MCF 10A (cell line): ENCODE results near the gene DUXA. TPM values are rescaled to one million over a fixed set of nuclear protein-coding genes. Genes with fewer than 3 reads are reported as not detected.
"Not testable (repeated sequence)": the region's sequence is repeated elsewhere in the genome, so short reads cannot be mapped to it uniquely, and the experiment has no call there.

Source experiments
- BruUV-seq: library from RNA; stranded (reverse); fragments of 400-500 nt; replicated peaks from 2 replicates; lab custom pipeline; 2021; lab: Mats Ljungman, UMichigan
- CTCF ChIA-PET: fragments of 300-600 bp; sonication (Branson Sonifier 250); formaldehyde crosslinking; extraction: SDS; loops from one replicate; lab custom pipeline; 2021; ENCODE audit warnings: antibody characterized with exemption, inconsistent platforms; lab: Yijun Ruan, JAX
- POLR2A ChIA-PET: fragments of 300-600, 350-650 bp; sonication (Branson Sonifier 250); formaldehyde crosslinking; extraction: SDS; loops from one replicate; lab custom pipeline; 2020; ENCODE audit warnings: antibody characterized with exemption, inconsistent platforms; lab: Yijun Ruan, JAX
- DNase-seq: peaks from one replicate; pipeline ENCODE4 v3.0.0-alpha.2; 2018; ENCODE audit not compliant: unreplicated experiment
- H3K27ac Mint-ChIP-seq: one replicate; pipeline ENCODE4 v1.8.0; 2022; ENCODE audit warnings: mild to moderate bottlenecking, low read depth, mixed read lengths; ENCODE audit not compliant: unreplicated experiment
- H3K27me3 Mint-ChIP-seq: one replicate; pipeline ENCODE4 v1.8.0; 2022; ENCODE audit warnings: mixed read lengths; ENCODE audit not compliant: insufficient read depth, unreplicated experiment
- H3K36me3 Mint-ChIP-seq: one replicate; pipeline ENCODE4 v1.8.0; 2022; ENCODE audit warnings: mild to moderate bottlenecking, moderate library complexity, mixed read lengths; ENCODE audit not compliant: insufficient read depth, unreplicated experiment
- H3K4me1 Mint-ChIP-seq: one replicate; pipeline ENCODE4 v1.8.0; 2022; ENCODE audit warnings: mixed read lengths; ENCODE audit not compliant: insufficient read depth, unreplicated experiment
- H3K4me3 Mint-ChIP-seq: one replicate; pipeline ENCODE4 v1.8.0; 2022; ENCODE audit warnings: mild to moderate bottlenecking, moderate library complexity, mixed read lengths; ENCODE audit not compliant: unreplicated experiment
- H3K9me3 Mint-ChIP-seq: one replicate; pipeline ENCODE4 v1.8.0; 2022; ENCODE audit warnings: mixed read lengths; ENCODE audit not compliant: unreplicated experiment
- intact Hi-C: fragments of 100-400 bp; cut with micrococcal nuclease; formaldehyde crosslinking; loops from 2 replicates; pipeline ENCODE4 v1.14.1; 2022
- total RNA-seq: library from RNA; stranded (reverse); gene quantifications from 2 replicates; pipeline ENCODE4 v1.2.3, GENCODE V29; 2022
- TF ChIP-seq, protein P1 (sequence below): fragments of 200-600 bp; IDR thresholded peaks from one replicate; pipeline ENCODE4 v1.8.0; 2022; ENCODE audit warnings: antibody characterized with exemption, mild to moderate bottlenecking; ENCODE audit not compliant: unreplicated experiment

The DUXA gene
- total RNA-seq, 1 experiment from 2014 or later: not detected

DNA sequence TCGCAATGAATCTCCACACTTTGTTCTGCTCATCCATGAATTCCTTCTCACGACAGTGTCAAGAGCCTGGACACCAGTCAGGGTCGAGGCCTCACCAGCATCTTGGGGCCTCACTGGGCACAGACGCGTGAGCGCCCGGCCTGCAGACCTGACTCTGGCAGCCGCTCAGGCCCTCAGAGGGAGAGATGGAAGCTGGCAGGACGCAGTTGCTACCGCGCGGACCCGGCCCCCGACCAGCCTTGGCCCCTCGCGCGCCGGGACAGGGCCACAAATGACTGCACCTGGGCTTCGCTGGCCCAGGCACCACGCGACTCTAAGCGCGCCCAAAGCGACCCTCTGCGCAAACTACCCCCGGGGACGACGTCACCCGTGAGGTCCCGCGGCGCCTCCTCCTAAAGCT, 48.4 kb downstream of the DUXA start:
- BruUV-seq: no TSS peak
- Mint-ChIP-seq H3K27me3 (no peaks in the 10 kb centered on the region), H3K27ac (no peak overlapping the region), H3K9me3 (peaks cover 20% of the 10 kb centered on the region), H3K36me3 (no peaks in the 10 kb centered on the region), H3K4me3 (no peak overlapping the region), H3K4me1 (no peaks in the 10 kb centered on the region)
- ChIA-PET CTCF (interaction anchor here (1.1 kb wide), 1 partner anchor 20 kb away, joined by 4 read pairs; no protein-coding TSS in a partner anchor), POLR2A (interaction anchor here (1.1 kb wide), 1 partner anchor 12 kb away, joined by 4 read pairs; no protein-coding TSS in a partner anchor)
- TF ChIP-seq, protein P1, sequence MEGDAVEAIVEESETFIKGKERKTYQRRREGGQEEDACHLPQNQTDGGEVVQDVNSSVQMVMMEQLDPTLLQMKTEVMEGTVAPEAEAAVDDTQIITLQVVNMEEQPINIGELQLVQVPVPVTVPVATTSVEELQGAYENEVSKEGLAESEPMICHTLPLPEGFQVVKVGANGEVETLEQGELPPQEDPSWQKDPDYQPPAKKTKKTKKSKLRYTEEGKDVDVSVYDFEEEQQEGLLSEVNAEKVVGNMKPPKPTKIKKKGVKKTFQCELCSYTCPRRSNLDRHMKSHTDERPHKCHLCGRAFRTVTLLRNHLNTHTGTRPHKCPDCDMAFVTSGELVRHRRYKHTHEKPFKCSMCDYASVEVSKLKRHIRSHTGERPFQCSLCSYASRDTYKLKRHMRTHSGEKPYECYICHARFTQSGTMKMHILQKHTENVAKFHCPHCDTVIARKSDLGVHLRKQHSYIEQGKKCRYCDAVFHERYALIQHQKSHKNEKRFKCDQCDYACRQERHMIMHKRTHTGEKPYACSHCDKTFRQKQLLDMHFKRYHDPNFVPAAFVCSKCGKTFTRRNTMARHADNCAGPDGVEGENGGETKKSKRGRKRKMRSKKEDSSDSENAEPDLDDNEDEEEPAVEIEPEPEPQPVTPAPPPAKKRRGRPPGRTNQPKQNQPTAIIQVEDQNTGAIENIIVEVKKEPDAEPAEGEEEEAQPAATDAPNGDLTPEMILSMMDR: no peak
- no peak for DNase-seq
- intact Hi-C loops: no loop called here

DNA sequence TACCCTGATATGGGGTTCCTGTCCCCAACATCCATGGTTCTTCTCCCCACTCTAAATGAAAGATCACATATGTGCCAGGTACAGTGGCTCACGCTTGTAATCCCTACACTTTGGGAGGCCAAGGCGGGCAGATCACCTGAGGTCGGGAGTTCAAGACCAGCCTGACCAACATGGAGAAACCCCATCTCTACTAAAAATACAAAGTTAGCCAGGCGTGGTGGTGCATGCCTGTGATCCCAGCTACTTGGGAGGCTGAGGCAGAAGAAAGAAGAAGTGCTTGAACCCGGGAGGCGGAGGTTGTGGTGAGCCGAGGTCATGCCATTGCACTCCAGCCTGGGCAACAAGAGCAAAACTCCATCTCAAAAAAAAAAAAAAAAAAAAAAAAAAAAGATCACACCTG, 53.8 kb downstream of the DUXA start:
- POLR2A ChIA-PET: not testable (repeated sequence)
- peaks cover 32% of the 10 kb centered on the region for H3K9me3 Mint-ChIP-seq
- CTCF ChIA-PET: interaction anchor here (0.6 to 0.7 kb wide), 2 partner anchors 9 to 375 kb away, joined by 3 read pairs; no protein-coding TSS in a partner anchor

DNA sequence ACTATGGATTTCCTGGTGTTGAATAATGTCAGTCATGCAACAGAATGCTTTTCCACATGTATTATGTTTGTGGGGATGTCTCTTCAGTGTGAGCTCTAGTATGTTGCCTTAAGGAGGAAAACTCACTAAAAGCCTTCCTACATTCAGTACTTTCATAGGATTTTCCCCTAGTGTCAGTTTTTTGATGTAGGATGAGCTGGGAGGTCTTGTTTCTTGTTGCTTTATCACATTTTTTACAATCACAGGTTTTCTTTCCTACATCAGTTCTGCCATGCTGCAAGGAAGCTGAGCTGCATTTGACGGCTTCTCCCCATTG, 56.0 kb downstream of the DUXA start:
- intact Hi-C loops: no loop called here
- no peak for DNase-seq
- TF ChIP-seq, protein P1: no peak
- ChIA-PET CTCF (interaction anchor here (0.6 kb wide), 2 partner anchors 328 to 572 kb away, joined by 3 read pairs; no protein-coding TSS in a partner anchor), POLR2A (no interaction called here)
- peaks cover 43% of the 10 kb centered on the region for H3K9me3 Mint-ChIP-seq
- no peak overlapping the region for H3K27ac Mint-ChIP-seq
- H3K4me3 Mint-ChIP-seq: no peak overlapping the region
- no peaks in the 10 kb centered on the region for H3K4me1 Mint-ChIP-seq
- H3K36me3 Mint-ChIP-seq: no peaks in the 10 kb centered on the region
- no TSS peak for BruUV-seq
- no peaks in the 10 kb centered on the region for H3K27me3 Mint-ChIP-seq

More for the DNA sequence above, 53.8 kb downstream of the DUXA start:
- H3K36me3 Mint-ChIP-seq, H3K4me3 Mint-ChIP-seq, intact Hi-C loops, H3K27me3 Mint-ChIP-seq, BruUV-seq, H3K27ac Mint-ChIP-seq, H3K4me1 Mint-ChIP-seq, DNase-seq: not testable (repeated sequence)

DNA sequence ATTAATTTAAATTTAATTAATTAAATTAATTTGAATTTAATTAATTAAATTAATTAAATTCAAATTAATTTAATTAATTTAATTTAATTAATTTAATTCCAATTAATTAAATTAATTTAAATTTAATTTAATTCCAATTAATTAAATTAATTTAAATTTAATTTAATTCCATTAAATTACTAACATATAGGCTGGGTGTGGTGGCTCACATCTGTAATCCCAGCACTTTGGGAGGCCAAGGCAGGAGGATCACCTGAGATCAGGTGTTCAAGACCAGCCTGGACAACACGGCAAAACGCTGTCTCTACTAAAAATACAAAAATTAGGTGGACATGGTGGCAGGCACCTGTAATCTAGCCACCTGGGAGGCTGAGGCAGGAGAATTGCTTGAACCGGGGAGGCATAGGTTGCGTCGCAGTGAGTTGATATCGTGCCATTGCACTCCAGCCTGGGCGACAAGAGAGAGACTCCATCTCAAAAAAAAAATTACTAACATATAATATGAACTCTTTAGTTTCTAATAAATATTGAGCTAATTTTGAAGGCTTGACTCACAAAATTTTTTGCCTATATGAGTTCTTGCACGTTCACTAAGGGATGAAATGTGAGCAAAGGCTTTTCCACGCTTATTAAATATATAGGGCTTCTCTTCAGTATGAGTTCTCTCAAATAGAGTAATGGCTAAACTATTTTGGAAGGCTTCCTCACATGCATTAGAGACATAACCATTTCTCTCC, 56.5 kb downstream of the DUXA start:
- Mint-ChIP-seq H3K27me3 (no peaks in the 10 kb centered on the region), H3K27ac (no peak overlapping the region), H3K4me3 (no peak overlapping the region), H3K9me3 (peaks cover 43% of the 10 kb centered on the region), H3K4me1 (no peaks in the 10 kb centered on the region), H3K36me3 (no peaks in the 10 kb centered on the region)
- CTCF ChIA-PET: interaction anchor here (0.6 kb wide), 2 partner anchors 328 to 571 kb away, joined by 3 read pairs; no protein-coding TSS in a partner anchor
- POLR2A ChIA-PET: no interaction called here
- DNase-seq: peak; percentile 9
- TF ChIP-seq, protein P1: no peak
- intact Hi-C loops: no loop called here
- BruUV-seq: no TSS peak
